Cardiac fibroblast (primary cell): Measurements from ENCODE around the gene FAF1.

ENCODE experiments used
- DNase-seq, 2 donors: peaks; one replicate each; pipeline versions ENCODE4 v3.0.0 to v3.0.0-alpha.2; 2010; ENCODE audit warnings: low read depth in 2 of 2
- H3K4me3 ChIP-seq, 2 donors: replicated peaks in 1 of 2; 1 replicate in 1 of 2; 2 replicates in 1 of 2; pipeline ENCODE4 v1.5.1; 2011; ENCODE audit warnings: low read depth in 2 of 2, low read length in 2 of 2, mild to moderate bottlenecking in 2 of 2, moderate library complexity in 1 of 2
- CTCF ChIP-seq: IDR thresholded peaks from one replicate; pipeline ENCODE4 v1.5.1; 2011; ENCODE audit warnings: low read depth, mild to moderate bottlenecking, low read length, inconsistent platforms

FAF1 gene

GRCh38 chr1:50450861-50451653 lies 509.0 kb downstream of the FAF1 start:
- no peak for TF ChIP-seq CTCF
- no peak overlapping the region for H3K4me3 ChIP-seq
- DNase-seq, result no peak

DNA sequence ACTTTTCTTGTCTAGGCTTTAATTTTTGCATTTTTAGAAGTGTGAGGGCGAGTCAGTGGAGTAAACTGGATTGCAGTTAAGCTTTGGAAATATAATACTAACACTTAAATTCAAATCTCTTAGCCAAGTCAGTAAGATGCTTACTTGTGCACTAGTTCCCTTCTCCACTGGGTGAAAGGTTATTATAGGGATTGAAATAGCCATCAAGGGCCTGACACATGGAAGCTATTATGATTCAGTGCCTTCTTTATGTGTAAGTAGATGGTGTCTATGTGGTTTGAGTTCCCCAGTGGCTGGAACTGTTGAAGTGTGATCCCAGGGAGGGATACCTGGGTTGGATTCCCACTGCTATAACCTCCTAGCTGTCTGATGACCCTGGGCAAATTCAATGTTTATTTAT lies 512.1 kb downstream of the FAF1 start:
- no peak for DNase-seq
- no peak for TF ChIP-seq CTCF
- H3K4me3 ChIP-seq, result no peak overlapping the region

- H3K4me3 ChIP-seq, result no peak overlapping the region
- TF ChIP-seq CTCF, result no peak
- no peak for DNase-seq
Measured at GRCh38 chr1:50441183-50441582, 518.9 kb downstream of the FAF1 start.

GRCh38 chr1:50438945-50439344 lies 521.1 kb downstream of the FAF1 start:
- peak; percentile 4 for TF ChIP-seq CTCF
- H3K4me3 ChIP-seq, result no peak overlapping the region
- DNase-seq, result no peak

DNA sequence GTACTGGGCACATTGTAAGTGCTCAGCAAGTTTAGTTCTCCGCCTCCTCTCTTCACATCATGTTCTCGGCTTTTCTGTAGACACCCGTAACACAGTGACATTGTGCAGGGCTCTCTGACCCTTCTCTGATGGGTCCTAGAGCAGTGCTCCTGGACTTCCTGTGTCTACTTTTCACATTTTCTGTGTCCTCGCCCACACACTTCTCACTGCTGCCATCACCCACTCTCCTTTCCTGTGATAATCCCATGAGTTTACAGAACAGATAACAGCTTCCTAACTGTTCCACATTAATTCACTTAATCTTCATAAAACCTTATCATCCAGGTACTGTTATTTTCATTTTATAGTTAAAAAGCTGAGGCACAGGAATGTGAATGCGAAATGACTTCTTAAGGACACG lies 523.6 kb downstream of the FAF1 start:
- no peak for TF ChIP-seq CTCF
- no peak for DNase-seq
- H3K4me3 ChIP-seq, result no peak overlapping the region

- TF ChIP-seq CTCF, result no peak
- no peak for DNase-seq
- no peak overlapping the region for H3K4me3 ChIP-seq
Measured at GRCh38 chr1:50430010-50430405, 530.1 kb downstream of the FAF1 start.
